Measurements from ENCODE around the gene DPYSL4. TPM values are rescaled to one million over a fixed set of nuclear protein-coding genes. Genes with fewer than 3 reads are reported as not detected.

The DPYSL4 gene
- total RNA-seq, 1 experiment from 2014 or later: 9.9 TPM

- no peak for TF ChIP-seq CTCF (IDR thresholded peaks at IDR 0.05)
- TF ChIP-seq REST (IDR thresholded peaks at IDR 0.05; ENCODE audit: insufficient read depth in 1 of 2, low read depth in 2 of 2, low read length in 1 of 2): no peak
- no peak for TF ChIP-seq TCF7L2 (IDR thresholded peaks at IDR 0.05; ENCODE audit: low read depth, low read length)
- no peak for TF ChIP-seq SIN3A (IDR thresholded peaks at IDR 0.05; ENCODE audit: borderline replicate concordance, insufficient read depth, low read depth, low read length)
- no peak for TF ChIP-seq POLR2AphosphoS5 (IDR thresholded peaks at IDR 0.05; ENCODE audit: low read depth, low read length)
- Histone ChIP-seq H3K36me3 (ENCODE audit: control insufficient read depth, insufficient read depth, low read length) (no peaks in the 10 kb centered on the region), H3K27me3 (ENCODE audit: control insufficient read depth, insufficient read depth, low read length) (no peaks in the 10 kb centered on the region), H3K4me3 (ENCODE audit: low read depth in 2 of 2, low read length in 2 of 2) (no peak overlapping the region), H3K27ac (ENCODE audit: low read length) (no peak overlapping the region), H3K4me1 (ENCODE audit: control insufficient read depth, insufficient read depth, low read length) (peaks cover 4% of the 10 kb centered on the region), H3K9me3 (ENCODE audit: control insufficient read depth, insufficient read depth, low read depth, low read length) (no peaks in the 10 kb centered on the region)
- CTCF ChIA-PET: no interaction called here
- BruUV-seq (replicated peaks): no TSS peak
- POLR2A ChIA-PET: no interaction called here
- DNase-seq (ENCODE audit: low read depth, low spot score): no peak
- ATAC-seq: no peak
- in situ Hi-C loops (cut with HindIII; ENCODE audit: low pct_unique_long_range_greater_than_20kb, low sequenced_read_pairs) (no loop called here), intact Hi-C loops (cut with micrococcal nuclease; ENCODE audit: unreplicated experiment) (no loop called here)
Observed at GRCh38 chr10:132251928-132252327, 65.2 kb downstream of the DPYSL4 start.

- H3K36me3 ChIP-seq (ENCODE audit: control insufficient read depth, insufficient read depth, low read length): no peaks in the 10 kb centered on the region
- POLR2A ChIA-PET: no interaction called here
- no peak overlapping the region for H3K27ac ChIP-seq (ENCODE audit: low read length)
- no peaks in the 10 kb centered on the region for H3K9me3 ChIP-seq (ENCODE audit: control insufficient read depth, insufficient read depth, low read depth, low read length)
- H3K4me3 ChIP-seq (ENCODE audit: low read depth in 2 of 2, low read length in 2 of 2): no peak overlapping the region
- H3K27me3 ChIP-seq (ENCODE audit: control insufficient read depth, insufficient read depth, low read length): no peaks in the 10 kb centered on the region
- no peak for ATAC-seq
- in situ Hi-C loops (cut with HindIII; ENCODE audit: low pct_unique_long_range_greater_than_20kb, low sequenced_read_pairs): no loop called here
- BruUV-seq (replicated peaks): no TSS peak
- peaks cover 4% of the 10 kb centered on the region; the same call in 1 of the 2 replicates for H3K4me1 ChIP-seq (ENCODE audit: control insufficient read depth, insufficient read depth, low read length)
- intact Hi-C loops (cut with micrococcal nuclease; ENCODE audit: unreplicated experiment): no loop called here
- no peak for DNase-seq (ENCODE audit: low read depth, low spot score)
- TF ChIP-seq POLR2AphosphoS5 (IDR thresholded peaks at IDR 0.05; ENCODE audit: low read depth, low read length): no peak
- CTCF ChIA-PET: no interaction called here
Observed at GRCh38 chr10:132252412-132252811, 65.7 kb downstream of the DPYSL4 start.

GRCh38 chr10:132253092-132253687 lies 66.4 kb downstream of the DPYSL4 start:
- DNase-seq (ENCODE audit: low read depth, low spot score) (no peak), ATAC-seq (no peak)
- Histone ChIP-seq H3K27me3 (ENCODE audit: control insufficient read depth, insufficient read depth, low read length) (no peaks in the 10 kb centered on the region), H3K27ac (ENCODE audit: low read length) (no peak overlapping the region), H3K9me3 (ENCODE audit: control insufficient read depth, insufficient read depth, low read depth, low read length) (no peaks in the 10 kb centered on the region), H3K4me1 (ENCODE audit: control insufficient read depth, insufficient read depth, low read length) (peaks cover 4% of the 10 kb centered on the region; the same call in 1 of the 2 replicates), H3K4me3 (ENCODE audit: low read depth in 2 of 2, low read length in 2 of 2) (no peak overlapping the region), H3K36me3 (ENCODE audit: control insufficient read depth, insufficient read depth, low read length) (no peaks in the 10 kb centered on the region)
- intact Hi-C loops (cut with micrococcal nuclease; ENCODE audit: unreplicated experiment): no loop called here
- BruUV-seq (replicated peaks): no TSS peak
- in situ Hi-C loops (cut with HindIII; ENCODE audit: low pct_unique_long_range_greater_than_20kb, low sequenced_read_pairs): no loop called here
- no peak for TF ChIP-seq REST (IDR thresholded peaks at IDR 0.05; ENCODE audit: insufficient read depth in 1 of 2, low read depth in 2 of 2, low read length in 1 of 2)
- no peak for TF ChIP-seq SIN3A (IDR thresholded peaks at IDR 0.05; ENCODE audit: borderline replicate concordance, insufficient read depth, low read depth, low read length)
- no peak for TF ChIP-seq POLR2AphosphoS5 (IDR thresholded peaks at IDR 0.05; ENCODE audit: low read depth, low read length)
- no peak for TF ChIP-seq TCF7L2 (IDR thresholded peaks at IDR 0.05; ENCODE audit: low read depth, low read length)
- no peak for TF ChIP-seq CTCF (IDR thresholded peaks at IDR 0.05)
- ChIA-PET POLR2A (no interaction called here), CTCF (interaction anchor here (0.6 to 0.7 kb wide), 2 partner anchors 10 to 106 kb away, joined by 3 to 4 read pairs; no protein-coding TSS in a partner anchor)

All from Panc1 (cell line).